Panc1 (cell line): ENCODE results near the gene PLRG1.

ENCODE experiments used
- POLR2AphosphoS5 ChIP-seq: IDR thresholded peaks from 2 replicates; pipeline ENCODE4 v1.6.1; 2012; ENCODE audit warnings: mild to moderate bottlenecking, low read depth, low read length, moderate library complexity
- SIN3A ChIP-seq: IDR thresholded peaks from 2 replicates; pipeline ENCODE4 v1.6.1; 2012; ENCODE audit warnings: low read depth, mild to moderate bottlenecking, low read length, moderate library complexity, borderline replicate concordance; ENCODE audit not compliant: insufficient read depth
- TCF7L2 ChIP-seq: IDR thresholded peaks from 2 replicates; pipeline ENCODE4 v1.6.1; 2011; ENCODE audit warnings: mild to moderate bottlenecking, low read depth, low read length, inconsistent platforms
- TF ChIP-seq, protein P1 (sequence below), 2 experiments: IDR thresholded peaks; 2 replicates each; pipeline ENCODE4 v1.6.1; 2011 to 2012; ENCODE audit warnings: low read depth in 2 of 2, control low read depth in 1 of 2, low read length in 1 of 2, mild to moderate bottlenecking in 1 of 2, moderate library complexity in 1 of 2; ENCODE audit not compliant: insufficient read depth in 1 of 2
- TF ChIP-seq, protein P2 (sequence below): fragments of 450-650 bp; IDR thresholded peaks from 2 replicates; pipeline ENCODE4 v1.5.1; 2017; ENCODE audit warnings: mild to moderate bottlenecking

DNA sequence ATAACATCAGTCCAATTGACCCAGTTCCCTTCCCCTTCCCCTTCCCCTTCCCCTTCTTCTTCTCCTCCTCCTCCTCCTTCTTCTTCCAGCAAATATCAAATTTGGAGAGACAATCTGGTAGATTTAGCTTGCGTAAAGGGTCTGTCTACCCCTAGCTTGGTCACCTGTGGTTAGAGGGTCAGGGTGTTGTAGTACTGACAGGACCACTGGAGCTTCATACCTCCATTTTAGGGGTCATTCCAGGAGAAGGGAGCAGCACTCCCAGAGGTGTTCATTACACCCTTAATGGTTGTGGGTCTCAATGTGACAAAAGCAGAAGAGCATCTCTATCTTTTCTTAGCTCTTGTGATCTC is 8.9 kb upstream of the PLRG1 start:
- TF ChIP-seq, protein P1, sequence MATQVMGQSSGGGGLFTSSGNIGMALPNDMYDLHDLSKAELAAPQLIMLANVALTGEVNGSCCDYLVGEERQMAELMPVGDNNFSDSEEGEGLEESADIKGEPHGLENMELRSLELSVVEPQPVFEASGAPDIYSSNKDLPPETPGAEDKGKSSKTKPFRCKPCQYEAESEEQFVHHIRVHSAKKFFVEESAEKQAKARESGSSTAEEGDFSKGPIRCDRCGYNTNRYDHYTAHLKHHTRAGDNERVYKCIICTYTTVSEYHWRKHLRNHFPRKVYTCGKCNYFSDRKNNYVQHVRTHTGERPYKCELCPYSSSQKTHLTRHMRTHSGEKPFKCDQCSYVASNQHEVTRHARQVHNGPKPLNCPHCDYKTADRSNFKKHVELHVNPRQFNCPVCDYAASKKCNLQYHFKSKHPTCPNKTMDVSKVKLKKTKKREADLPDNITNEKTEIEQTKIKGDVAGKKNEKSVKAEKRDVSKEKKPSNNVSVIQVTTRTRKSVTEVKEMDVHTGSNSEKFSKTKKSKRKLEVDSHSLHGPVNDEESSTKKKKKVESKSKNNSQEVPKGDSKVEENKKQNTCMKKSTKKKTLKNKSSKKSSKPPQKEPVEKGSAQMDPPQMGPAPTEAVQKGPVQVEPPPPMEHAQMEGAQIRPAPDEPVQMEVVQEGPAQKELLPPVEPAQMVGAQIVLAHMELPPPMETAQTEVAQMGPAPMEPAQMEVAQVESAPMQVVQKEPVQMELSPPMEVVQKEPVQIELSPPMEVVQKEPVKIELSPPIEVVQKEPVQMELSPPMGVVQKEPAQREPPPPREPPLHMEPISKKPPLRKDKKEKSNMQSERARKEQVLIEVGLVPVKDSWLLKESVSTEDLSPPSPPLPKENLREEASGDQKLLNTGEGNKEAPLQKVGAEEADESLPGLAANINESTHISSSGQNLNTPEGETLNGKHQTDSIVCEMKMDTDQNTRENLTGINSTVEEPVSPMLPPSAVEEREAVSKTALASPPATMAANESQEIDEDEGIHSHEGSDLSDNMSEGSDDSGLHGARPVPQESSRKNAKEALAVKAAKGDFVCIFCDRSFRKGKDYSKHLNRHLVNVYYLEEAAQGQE (IDR thresholded peaks at IDR 0.05; ENCODE audit: insufficient read depth in 1 of 2, low read depth in 2 of 2, low read length in 1 of 2), result no peak
- TF ChIP-seq, protein P2, sequence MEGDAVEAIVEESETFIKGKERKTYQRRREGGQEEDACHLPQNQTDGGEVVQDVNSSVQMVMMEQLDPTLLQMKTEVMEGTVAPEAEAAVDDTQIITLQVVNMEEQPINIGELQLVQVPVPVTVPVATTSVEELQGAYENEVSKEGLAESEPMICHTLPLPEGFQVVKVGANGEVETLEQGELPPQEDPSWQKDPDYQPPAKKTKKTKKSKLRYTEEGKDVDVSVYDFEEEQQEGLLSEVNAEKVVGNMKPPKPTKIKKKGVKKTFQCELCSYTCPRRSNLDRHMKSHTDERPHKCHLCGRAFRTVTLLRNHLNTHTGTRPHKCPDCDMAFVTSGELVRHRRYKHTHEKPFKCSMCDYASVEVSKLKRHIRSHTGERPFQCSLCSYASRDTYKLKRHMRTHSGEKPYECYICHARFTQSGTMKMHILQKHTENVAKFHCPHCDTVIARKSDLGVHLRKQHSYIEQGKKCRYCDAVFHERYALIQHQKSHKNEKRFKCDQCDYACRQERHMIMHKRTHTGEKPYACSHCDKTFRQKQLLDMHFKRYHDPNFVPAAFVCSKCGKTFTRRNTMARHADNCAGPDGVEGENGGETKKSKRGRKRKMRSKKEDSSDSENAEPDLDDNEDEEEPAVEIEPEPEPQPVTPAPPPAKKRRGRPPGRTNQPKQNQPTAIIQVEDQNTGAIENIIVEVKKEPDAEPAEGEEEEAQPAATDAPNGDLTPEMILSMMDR, result no peak
- TF ChIP-seq POLR2AphosphoS5 (no peak), SIN3A (no peak), TCF7L2 (no peak)
